ENCODE data around the gene PRSS1. TPM values are rescaled to one million over a fixed set of nuclear protein-coding genes. Genes with fewer than 3 reads are reported as not detected.

PRSS1 gene
- total and polyA plus RNA-seq, 2 donors (not counting 3 experiments of a cell fraction or from before 2014, with no cell fraction given): not detected

DNA sequence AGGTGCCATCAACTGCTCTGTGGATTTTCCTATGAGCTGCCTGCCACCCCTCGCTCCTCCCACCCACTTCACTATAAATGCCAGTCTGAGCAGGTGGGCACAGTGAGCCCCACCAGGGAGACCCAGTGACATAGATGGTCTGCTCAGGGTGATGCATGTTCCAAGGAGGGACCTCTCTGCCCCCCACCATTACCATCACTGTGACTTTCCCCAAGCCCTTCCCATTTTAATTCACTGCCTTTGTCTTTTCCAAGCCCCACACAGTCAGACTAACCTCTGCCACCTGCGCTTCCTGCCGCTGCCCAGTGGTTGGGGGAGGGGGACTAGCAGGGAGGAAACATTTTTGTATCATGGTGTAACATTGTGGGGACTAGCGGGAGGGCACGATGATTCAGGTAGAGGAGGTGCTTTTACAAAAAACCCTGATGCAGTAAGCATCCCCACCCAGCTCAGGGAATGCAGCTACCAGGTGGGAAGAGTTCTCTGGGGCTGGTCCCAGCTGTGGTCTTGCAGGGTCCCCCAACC lies 46.1 kb downstream of the PRSS1 start:
- FAIRE-seq: no peak
- intact Hi-C loops (cut with micrococcal nuclease): loop anchor here (5.0 kb wide), 1 partner anchor 83 kb away; no protein-coding TSS in a partner anchor
- Histone ChIP-seq H3K27ac (ENCODE audit: insufficient read depth, low read depth, low read length) (peak overlapping the region; percentile 63), H4K20me1 (replicated peaks; ENCODE audit: control insufficient read depth, extremely low read depth, insufficient read depth, low read length) (no peaks in the 10 kb centered on the region), H3K9me1 (replicated peaks; ENCODE audit: control insufficient read depth, extremely low read depth, insufficient read depth, low read length) (no peaks in the 10 kb centered on the region), H3K9ac (replicated peaks; ENCODE audit: extremely low read depth, insufficient read depth, low read length) (peak overlapping the region; percentile 76), H3K4me2 (ENCODE audit: insufficient read depth, low read length) (peak overlapping the region; percentile 64), H2AFZ (ENCODE audit: low read depth, low read length) (no peak overlapping the region), H3K9me3 (replicated peaks; ENCODE audit: control insufficient read depth, insufficient read depth, low read length) (no peaks in the 10 kb centered on the region), H3K4me3 (replicated peaks in 1 of 3; ENCODE audit: insufficient read depth in 1 of 3, low read depth in 1 of 3, low read length in 3 of 3) (peak overlapping the region in 1 of 3 experiments; percentile 62), H3K79me2 (ENCODE audit: control insufficient read depth, insufficient read depth, low read length) (peaks cover 48% of the 10 kb centered on the region), H3K4me1 (ENCODE audit: control insufficient read depth, extremely low read depth, insufficient read depth, low read length) (peaks cover 28% of the 10 kb centered on the region), H3K27me3 (ENCODE audit: control insufficient read depth in 2 of 2, insufficient read depth in 2 of 2, low read length in 2 of 2) (no peaks in the 10 kb centered on the region), H3K36me3 (ENCODE audit: control insufficient read depth in 2 of 2, extremely low read depth in 1 of 2, insufficient read depth in 2 of 2, low read length in 2 of 2) (no peaks in the 10 kb centered on the region)
- no peak for DNase-seq (ENCODE audit: low read depth, low spot score)
- TF ChIP-seq, protein P1, sequence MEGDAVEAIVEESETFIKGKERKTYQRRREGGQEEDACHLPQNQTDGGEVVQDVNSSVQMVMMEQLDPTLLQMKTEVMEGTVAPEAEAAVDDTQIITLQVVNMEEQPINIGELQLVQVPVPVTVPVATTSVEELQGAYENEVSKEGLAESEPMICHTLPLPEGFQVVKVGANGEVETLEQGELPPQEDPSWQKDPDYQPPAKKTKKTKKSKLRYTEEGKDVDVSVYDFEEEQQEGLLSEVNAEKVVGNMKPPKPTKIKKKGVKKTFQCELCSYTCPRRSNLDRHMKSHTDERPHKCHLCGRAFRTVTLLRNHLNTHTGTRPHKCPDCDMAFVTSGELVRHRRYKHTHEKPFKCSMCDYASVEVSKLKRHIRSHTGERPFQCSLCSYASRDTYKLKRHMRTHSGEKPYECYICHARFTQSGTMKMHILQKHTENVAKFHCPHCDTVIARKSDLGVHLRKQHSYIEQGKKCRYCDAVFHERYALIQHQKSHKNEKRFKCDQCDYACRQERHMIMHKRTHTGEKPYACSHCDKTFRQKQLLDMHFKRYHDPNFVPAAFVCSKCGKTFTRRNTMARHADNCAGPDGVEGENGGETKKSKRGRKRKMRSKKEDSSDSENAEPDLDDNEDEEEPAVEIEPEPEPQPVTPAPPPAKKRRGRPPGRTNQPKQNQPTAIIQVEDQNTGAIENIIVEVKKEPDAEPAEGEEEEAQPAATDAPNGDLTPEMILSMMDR (IDR thresholded peaks at IDR 0.05; ENCODE audit: extremely low read depth in 1 of 2, insufficient read depth in 1 of 2, low read depth in 1 of 2, low read length in 2 of 2): no peak
- no peak for TF ChIP-seq EZH2 (IDR thresholded peaks at IDR 0.05; ENCODE audit: borderline replicate concordance, low read depth, low read length, severe bottlenecking)
- TF ChIP-seq, protein P2, sequence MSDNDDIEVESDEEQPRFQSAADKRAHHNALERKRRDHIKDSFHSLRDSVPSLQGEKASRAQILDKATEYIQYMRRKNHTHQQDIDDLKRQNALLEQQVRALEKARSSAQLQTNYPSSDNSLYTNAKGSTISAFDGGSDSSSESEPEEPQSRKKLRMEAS (IDR thresholded peaks at IDR 0.05; ENCODE audit: insufficient read depth, insufficient read length): no peak
- TF ChIP-seq POLR2A (IDR thresholded peaks at IDR 0.05; ENCODE audit: low read depth, low read length): no peak
- TF ChIP-seq POLR2AphosphoS5 (IDR thresholded peaks at IDR 0.05; ENCODE audit: insufficient read depth, low read depth, low read length): no peak
- no TSS peak for BruUV-seq (replicated peaks)
- POLR2A ChIA-PET: interaction anchor here (1.8 kb wide), 1 partner anchor 12 kb away, joined by 7 read pairs; no protein-coding TSS in a partner anchor
- CTCF ChIA-PET: interaction anchor here (0.7 to 20.4 kb wide), 6 partner anchors 12 to 237 kb away, joined by 3 to 425 read pairs (median 5); no protein-coding TSS in a partner anchor
- dilution Hi-C loops (cut with MboI; ENCODE audit: extremely low pct_ligation_motif_present, low sequenced_read_pairs): no loop called here

Data from endothelial cell of umbilical vein (primary cell).